Neutrophil (primary cell): Measurements from ENCODE around the gene TBK1.

Experiments
- H3K27ac ChIP-seq: fragments of 200-600 bp; sonication (generic); 2 replicates; pipeline ENCODE4 v1.5.1; 2016; ENCODE audit warnings: mild to moderate bottlenecking, moderate library complexity
- H3K27me3 ChIP-seq: fragments of 200-600 bp; sonication (generic); 2 replicates; pipeline ENCODE4 v1.6.0; 2016; ENCODE audit warnings: mild to moderate bottlenecking
- H3K36me3 ChIP-seq: fragments of 200-600 bp; sonication (generic); 2 replicates; pipeline ENCODE4 v1.5.1; 2017
- H3K4me1 ChIP-seq, 2 experiments: fragments of 200-600 bp in 1 of 2; sonication (generic) in 1 of 2; 1 replicate in 1 of 2; 2 replicates in 1 of 2; pipeline versions ENCODE4 v1.5.1 to v1.6.1; 2013 to 2016; ENCODE audit warnings: low read depth in 1 of 2, low read length in 1 of 2, mild to moderate bottlenecking in 1 of 2, moderate library complexity in 1 of 2; ENCODE audit not compliant: control insufficient read depth in 1 of 2, insufficient read depth in 1 of 2
- H3K4me3 ChIP-seq, 2 experiments: fragments of 200-600 bp in 1 of 2; sonication (generic) in 1 of 2; 1 replicate in 1 of 2; 2 replicates in 1 of 2; pipeline ENCODE4 v1.5.1; 2013 to 2016; ENCODE audit warnings: low read depth in 1 of 2, low read length in 1 of 2, mild to moderate bottlenecking in 1 of 2, moderate library complexity in 1 of 2
- H3K9me3 ChIP-seq: fragments of 200-600 bp; sonication (generic); 2 replicates; pipeline ENCODE4 v1.5.1; 2016
- TF ChIP-seq, protein P1 (sequence below): fragments of 200-600 bp; sonication (generic); IDR thresholded peaks from 2 replicates; pipeline ENCODE4 v1.5.1; 2016; ENCODE audit warnings: antibody characterized with exemption

The TBK1 gene

DNA sequence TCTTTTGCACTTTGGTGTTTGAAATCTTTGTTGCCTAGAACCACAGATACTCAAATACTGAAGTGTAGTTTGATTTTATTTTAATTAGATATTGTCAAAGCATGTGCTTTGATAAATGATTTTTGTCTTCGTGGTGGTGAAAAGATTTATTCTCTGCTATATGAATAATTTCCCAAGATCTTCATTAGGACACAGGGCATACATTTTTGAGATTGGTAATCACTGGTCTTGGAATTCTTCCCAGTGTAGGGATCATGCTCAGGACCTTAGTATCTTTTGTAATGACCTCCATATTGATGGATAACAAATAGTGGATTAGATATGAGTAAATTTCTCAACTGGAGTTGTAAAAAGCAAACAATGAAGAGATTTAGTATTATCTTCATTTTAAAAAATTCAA, 28.2 kb downstream of the TBK1 start:
- H3K4me3 ChIP-seq = no peak overlapping the region
- TF ChIP-seq, protein P1, sequence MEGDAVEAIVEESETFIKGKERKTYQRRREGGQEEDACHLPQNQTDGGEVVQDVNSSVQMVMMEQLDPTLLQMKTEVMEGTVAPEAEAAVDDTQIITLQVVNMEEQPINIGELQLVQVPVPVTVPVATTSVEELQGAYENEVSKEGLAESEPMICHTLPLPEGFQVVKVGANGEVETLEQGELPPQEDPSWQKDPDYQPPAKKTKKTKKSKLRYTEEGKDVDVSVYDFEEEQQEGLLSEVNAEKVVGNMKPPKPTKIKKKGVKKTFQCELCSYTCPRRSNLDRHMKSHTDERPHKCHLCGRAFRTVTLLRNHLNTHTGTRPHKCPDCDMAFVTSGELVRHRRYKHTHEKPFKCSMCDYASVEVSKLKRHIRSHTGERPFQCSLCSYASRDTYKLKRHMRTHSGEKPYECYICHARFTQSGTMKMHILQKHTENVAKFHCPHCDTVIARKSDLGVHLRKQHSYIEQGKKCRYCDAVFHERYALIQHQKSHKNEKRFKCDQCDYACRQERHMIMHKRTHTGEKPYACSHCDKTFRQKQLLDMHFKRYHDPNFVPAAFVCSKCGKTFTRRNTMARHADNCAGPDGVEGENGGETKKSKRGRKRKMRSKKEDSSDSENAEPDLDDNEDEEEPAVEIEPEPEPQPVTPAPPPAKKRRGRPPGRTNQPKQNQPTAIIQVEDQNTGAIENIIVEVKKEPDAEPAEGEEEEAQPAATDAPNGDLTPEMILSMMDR = no peak
- no peaks in the 10 kb centered on the region for H3K4me1 ChIP-seq
- peaks cover 78% of the 10 kb centered on the region for H3K36me3 ChIP-seq
- no peaks in the 10 kb centered on the region for H3K27me3 ChIP-seq
- H3K27ac ChIP-seq = no peak overlapping the region
- H3K9me3 ChIP-seq = no peaks in the 10 kb centered on the region

DNA sequence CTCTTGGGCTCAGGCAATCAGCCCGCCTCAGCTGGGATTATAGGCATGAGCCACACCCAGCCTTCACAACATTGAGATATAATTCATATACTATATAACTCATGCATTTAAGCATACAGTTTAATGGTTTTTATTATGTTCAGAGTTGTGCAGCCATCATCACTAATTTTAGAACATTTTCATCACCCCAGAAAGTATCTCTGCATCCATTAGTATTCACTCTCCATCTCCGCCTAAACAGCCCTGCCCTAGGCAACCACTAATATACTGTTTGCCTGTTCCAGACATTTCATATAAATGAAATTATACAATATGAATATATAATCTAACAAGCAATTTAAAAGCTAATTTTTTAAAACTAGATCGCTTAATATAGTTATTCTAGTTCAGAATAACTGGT, 34.7 kb downstream of the TBK1 start:
- Histone ChIP-seq H3K36me3 (peaks cover 90% of the 10 kb centered on the region), H3K4me1 (no peaks in the 10 kb centered on the region), H3K9me3 (no peaks in the 10 kb centered on the region), H3K4me3 (no peak overlapping the region), H3K27me3 (no peaks in the 10 kb centered on the region), H3K27ac (no peak overlapping the region)
- TF ChIP-seq, protein P1 = no peak

DNA sequence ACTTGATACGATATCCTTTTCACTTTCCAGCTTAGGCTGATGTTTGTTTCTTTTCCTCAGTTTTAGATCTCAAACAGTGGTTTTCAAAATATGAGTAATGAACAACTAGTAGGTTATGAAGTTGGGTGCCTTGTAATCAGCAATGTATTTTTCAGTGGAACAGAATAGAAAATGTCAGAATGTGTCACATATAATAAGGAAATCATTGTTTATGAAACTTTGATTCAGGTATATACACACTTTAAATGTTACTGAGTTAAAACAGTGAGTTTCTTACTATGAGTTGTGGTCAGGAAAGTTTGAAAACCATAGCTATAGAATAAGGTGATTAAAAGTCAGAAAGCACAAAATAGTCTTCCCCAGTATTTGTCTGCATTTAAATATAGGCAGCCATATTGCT, 39.8 kb downstream of the TBK1 start:
- no peaks in the 10 kb centered on the region for H3K27me3 ChIP-seq

DNA sequence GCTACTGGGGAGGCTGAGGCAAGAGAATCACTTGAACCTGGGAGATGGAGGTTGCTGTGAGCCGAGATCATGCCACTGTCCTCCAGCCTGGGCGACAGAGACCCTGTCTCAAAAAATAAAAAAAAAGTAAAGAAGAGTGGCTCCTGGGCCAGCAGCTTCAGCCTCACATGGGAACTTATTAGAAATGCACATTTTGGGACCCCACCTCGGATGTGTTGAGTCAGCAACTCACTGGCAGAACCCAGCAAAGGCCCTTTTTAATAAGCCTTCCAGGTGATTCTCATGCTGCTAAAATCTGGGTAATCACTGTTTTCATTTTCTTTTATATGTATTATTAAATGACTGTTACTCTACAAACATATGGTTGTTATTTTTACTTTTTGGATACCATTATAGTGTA, 41.6 kb downstream of the TBK1 start:
- Histone ChIP-seq H3K36me3 (peaks cover 92% of the 10 kb centered on the region), H3K9me3 (no peaks in the 10 kb centered on the region), H3K27ac (no peak overlapping the region), H3K27me3 (no peaks in the 10 kb centered on the region), H3K4me3 (no peak overlapping the region), H3K4me1 (no peaks in the 10 kb centered on the region)
- TF ChIP-seq, protein P1 = no peak

More for the DNA sequence above, 39.8 kb downstream of the TBK1 start:
- Histone ChIP-seq H3K4me3 (no peak overlapping the region), H3K4me1 (no peaks in the 10 kb centered on the region), H3K9me3 (no peaks in the 10 kb centered on the region), H3K36me3 (peaks cover 90% of the 10 kb centered on the region), H3K27ac (no peak overlapping the region)
- TF ChIP-seq, protein P1 = no peak

DNA sequence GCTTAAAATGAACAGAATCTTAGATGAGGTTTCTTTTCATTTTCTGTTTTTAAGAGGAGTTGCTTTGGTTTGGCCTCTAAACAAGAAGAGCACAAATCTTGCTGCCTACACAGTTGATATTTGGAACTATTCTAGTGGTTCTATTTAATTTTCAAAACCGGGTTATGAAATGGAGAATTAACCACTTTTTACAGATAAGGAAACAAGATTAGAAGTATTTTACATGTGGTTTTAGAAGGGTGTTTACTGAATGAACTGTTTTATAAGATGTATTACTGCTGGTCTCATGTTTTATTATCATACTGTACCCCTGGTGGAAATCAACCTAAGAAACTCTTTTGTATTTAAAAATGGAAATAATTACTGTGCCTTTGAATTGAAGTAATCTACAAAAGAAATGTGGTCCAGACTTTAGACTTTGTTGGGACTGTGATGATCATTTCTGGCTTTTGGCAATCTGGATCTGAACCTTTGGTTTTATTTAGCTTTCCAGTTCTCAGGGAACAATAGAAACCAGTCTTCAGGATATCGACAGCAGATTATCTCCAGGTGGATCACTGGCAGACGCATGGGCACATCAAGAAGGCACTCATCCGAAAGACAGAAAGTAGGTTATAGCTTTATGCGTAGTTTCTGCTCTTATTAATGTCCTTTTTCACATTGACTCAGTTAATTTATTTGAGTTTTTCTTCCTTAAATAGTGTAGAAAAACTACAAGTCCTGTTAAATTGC, 43.2 kb downstream of the TBK1 start:
- no peak overlapping the region for H3K4me3 ChIP-seq
- peaks cover 83% of the 10 kb centered on the region for H3K36me3 ChIP-seq

More for the DNA sequence above, 43.2 kb downstream of the TBK1 start:
- H3K27me3 ChIP-seq = no peaks in the 10 kb centered on the region
- TF ChIP-seq, protein P1 = no peak
- peaks cover 5% of the 10 kb centered on the region in 2 experiments for H3K4me1 ChIP-seq
- H3K27ac ChIP-seq = no peak overlapping the region
- H3K9me3 ChIP-seq = no peaks in the 10 kb centered on the region
